ELF-1 (cell line): Measurements from ENCODE around the gene FAXDC2.

Source experiments
- DNase-seq: peaks from one replicate; pipeline ENCODE4 v3.0.0-alpha.2; 2016; ENCODE audit warnings: low read depth, low spot score

The FAXDC2 gene

GRCh38 chr5:154800582-154800981 lies 49.8 kb downstream of the FAXDC2 start:
- no peak for DNase-seq

GRCh38 chr5:154797762-154798161 lies 52.6 kb downstream of the FAXDC2 start:
- no peak for DNase-seq

GRCh38 chr5:154795235-154795596 lies 55.2 kb downstream of the FAXDC2 start:
- DNase-seq, result no peak

GRCh38 chr5:154794525-154795234 lies 55.7 kb downstream of the FAXDC2 start:
- no peak for DNase-seq

- no peak for DNase-seq
Measured at GRCh38 chr5:154793599-154794524, 56.5 kb downstream of the FAXDC2 start.

GRCh38 chr5:154791535-154791934 lies 58.9 kb downstream of the FAXDC2 start:
- no peak for DNase-seq

- no peak for DNase-seq
Measured at GRCh38 chr5:154788212-154788611, 62.2 kb downstream of the FAXDC2 start.

- no peak for DNase-seq
Measured at GRCh38 chr5:154786414-154786813, 64.0 kb downstream of the FAXDC2 start.

GRCh38 chr5:154784856-154785255 lies 65.5 kb downstream of the FAXDC2 start:
- no peak for DNase-seq

GRCh38 chr5:154783774-154784460 lies 66.5 kb downstream of the FAXDC2 start:
- DNase-seq, result no peak

GRCh38 chr5:154782812-154783592 lies 67.4 kb downstream of the FAXDC2 start:
- DNase-seq, result no peak

- no peak for DNase-seq
Measured at GRCh38 chr5:154782326-154782725, 68.1 kb downstream of the FAXDC2 start.

- DNase-seq, result no peak
Measured at GRCh38 chr5:154780128-154780527, 70.3 kb downstream of the FAXDC2 start.

- DNase-seq, result no peak
Measured at GRCh38 chr5:154779105-154779504, 71.3 kb downstream of the FAXDC2 start.

- no peak for DNase-seq
Measured at GRCh38 chr5:154778534-154778933, 71.9 kb downstream of the FAXDC2 start.

GRCh38 chr5:154776167-154776566 lies 74.2 kb downstream of the FAXDC2 start:
- DNase-seq, result no peak

GRCh38 chr5:154773326-154773725 lies 77.1 kb downstream of the FAXDC2 start:
- DNase-seq, result no peak

- peak; percentile 88 for DNase-seq
Measured at GRCh38 chr5:154771383-154771901, 79.0 kb downstream of the FAXDC2 start.

- DNase-seq, result no peak
Measured at GRCh38 chr5:154770111-154770510, 80.3 kb downstream of the FAXDC2 start.
